Left renal pelvis (tissue), 4 donors: ENCODE data around the gene GTF2H2. TPM values are rescaled to one million over a fixed set of nuclear protein-coding genes. Genes with fewer than 3 reads are reported as not detected.
"Not testable (repeated sequence)": the region's sequence is repeated elsewhere in the genome, so short reads cannot be mapped to it uniquely, and the experiment has no call there.

Source experiments
- DNase-seq, 4 donors: peaks; one replicate each; pipeline ENCODE4 v3.0.0-alpha.2; 2013; ENCODE audit warnings: low read depth in 4 of 4, low spot score in 3 of 4
- polyA plus RNA-seq, 4 donors: library from polyadenylated mRNA; unstranded; fragments of 120-200 nt; gene quantifications; one replicate each; pipeline ENCODE4 v1.2.1, GENCODE V29; 2013; ENCODE audit not compliant: insufficient read length in 4 of 4

Gene GTF2H2
- polyA plus RNA-seq, 4 donors: 17.9 to 41.4 (median 24.4) TPM

DNA sequence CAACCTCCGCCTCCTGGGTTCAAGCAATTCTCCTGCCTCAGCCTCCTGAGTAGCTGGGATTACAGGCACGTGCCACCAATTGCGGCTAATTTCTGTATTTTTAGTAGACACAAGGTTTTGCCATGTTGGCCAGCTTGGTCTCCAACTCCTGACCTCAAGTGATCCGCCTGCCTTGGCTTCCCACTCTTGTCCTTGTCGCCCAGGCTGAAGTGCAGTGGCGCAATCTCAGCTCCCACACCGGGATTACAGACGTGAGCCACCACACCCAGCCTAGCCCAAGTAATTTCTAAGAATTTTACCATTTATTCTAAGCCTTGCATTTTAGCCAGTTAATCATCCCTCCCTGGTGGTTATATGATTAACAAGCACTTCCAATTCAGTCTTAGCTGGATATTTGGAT, 53.3 kb downstream of the GTF2H2 start:
- DNase-seq: no peak

DNA sequence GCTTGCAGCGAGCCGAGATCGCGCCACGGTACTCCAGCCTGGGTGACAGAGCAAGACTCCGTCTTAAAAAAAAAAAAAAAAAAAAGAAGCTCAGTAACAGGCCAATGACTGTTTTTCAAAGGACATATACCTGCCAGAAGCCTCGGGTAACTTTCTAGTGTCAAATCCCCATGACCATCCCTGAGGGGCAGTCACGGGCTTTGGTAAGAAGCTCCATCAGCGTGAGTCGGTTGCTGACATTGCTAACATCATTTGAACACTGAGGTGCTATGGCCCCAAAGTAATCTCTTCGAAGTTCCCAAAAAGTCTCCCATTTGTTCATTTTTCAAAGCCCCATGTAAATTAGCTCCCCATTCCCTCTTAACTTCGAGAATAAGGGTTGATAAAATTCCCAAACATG, 53.9 kb downstream of the GTF2H2 start:
- DNase-seq: no peak

DNA sequence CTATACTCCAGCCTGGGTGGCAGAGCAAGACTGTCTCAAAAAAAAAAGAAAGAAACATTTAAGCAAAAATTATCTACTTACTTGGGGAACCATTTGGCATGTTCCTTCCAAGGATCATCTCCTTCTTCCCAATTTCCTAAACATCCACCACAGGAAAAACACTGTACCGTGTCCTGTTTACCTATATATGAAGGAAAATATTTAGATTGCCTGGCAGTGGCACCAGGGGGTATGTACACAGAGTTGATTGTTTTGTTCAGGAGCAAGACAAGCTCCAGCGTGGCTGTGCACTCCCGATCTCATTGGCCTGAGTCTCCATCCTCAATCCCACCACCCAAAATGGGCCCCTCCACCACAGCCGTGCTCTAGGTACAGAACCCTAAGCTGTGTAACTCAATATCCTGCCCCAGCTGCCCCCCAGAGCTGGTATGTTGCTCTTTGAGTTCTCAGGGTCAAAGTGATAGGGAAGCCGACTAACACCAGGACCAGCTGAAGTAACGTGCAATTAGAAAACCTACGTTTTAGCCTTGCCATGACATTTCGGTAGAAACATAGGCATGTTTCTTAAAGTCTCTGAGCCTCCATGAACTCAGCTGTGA, 56.2 kb downstream of the GTF2H2 start:
- no peak for DNase-seq

DNA sequence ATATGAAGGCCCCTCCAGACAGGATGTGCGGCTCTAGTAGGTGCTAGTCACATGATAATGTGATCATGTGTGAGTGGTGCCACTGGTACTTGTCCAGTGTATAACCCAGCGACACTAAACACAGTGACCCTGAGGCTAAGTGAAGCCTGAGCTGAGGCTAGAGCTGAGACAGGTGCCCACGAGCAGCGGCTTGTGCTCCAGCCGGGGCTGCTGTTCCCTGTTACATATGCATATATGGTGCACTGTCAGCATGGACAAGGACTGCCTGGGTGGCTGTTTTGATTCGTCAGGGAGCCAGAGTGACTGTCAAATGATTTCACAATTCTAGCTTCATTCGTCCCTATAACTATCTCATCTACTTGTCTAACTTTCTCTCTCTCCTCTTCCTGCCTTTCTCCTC, 60.5 kb downstream of the GTF2H2 start:
- not testable (repeated sequence) for DNase-seq

Other genes starting within 250 kb of the GTF2H2 start
- gene SERF1A, start 167.0 kb downstream of the GTF2H2 start, polyA plus RNA-seq: 10 to 100 TPM in 3 of 4 donors, 1 to 10 TPM in 1; 8.1 to 15.6 (median 11.5) TPM
- 10 to 100 TPM; 46.6 to 77.5 (median 57.9) TPM for gene SMN1, start 142.6 kb downstream of the GTF2H2 start, polyA plus RNA-seq
- 10 to 100 TPM; 13.6 to 30.8 (median 24.8) TPM for gene NAIP, start 42.3 kb downstream of the GTF2H2 start, polyA plus RNA-seq